Esophagus squamous epithelium (tissue), 4 donors: Measurements from ENCODE around the gene PEX12.
A peak's percentile ranks its signal among the peaks of the same experiment; 100 is the strongest.

Experiments used
- POLR2A ChIP-seq, 4 donors: fragments of 450-650 bp; IDR thresholded peaks; one replicate each; pipeline ENCODE4 v1.6.1; 2017; ENCODE audit warnings: antibody characterized with exemption in 4 of 4, mild to moderate bottlenecking in 4 of 4, moderate library complexity in 3 of 4
- TF ChIP-seq, protein P1 (sequence below), 6 experiments: fragments of 450-650 bp in 4 of 6; fragments of 200-600 bp in 2 of 6; sonication (generic) in 2 of 6; IDR thresholded peaks; one replicate each; pipeline ENCODE4 v1.5.1; 2016 to 2019; ENCODE audit warnings: antibody characterized with exemption in 6 of 6, mild to moderate bottlenecking in 4 of 6, moderate library complexity in 4 of 6

DNA sequence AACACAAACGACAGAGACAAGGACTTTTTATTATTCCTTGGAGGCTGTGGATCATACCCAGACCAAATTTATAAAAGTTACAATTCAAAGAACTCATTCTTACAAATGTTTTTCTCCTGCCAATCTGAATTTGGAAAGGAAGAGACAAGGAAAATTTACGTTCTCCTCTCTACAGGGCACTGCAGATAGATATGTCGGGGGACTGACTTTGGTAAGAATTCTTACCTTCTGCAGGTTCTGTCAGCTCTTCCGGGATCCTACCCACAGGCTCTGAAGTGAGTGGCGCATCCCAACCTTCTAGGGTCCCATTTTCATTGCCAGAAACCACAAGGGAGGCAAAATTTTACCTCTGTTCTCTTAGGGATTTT lies 38.7 kb downstream of the PEX12 start:
- TF ChIP-seq, protein P1, sequence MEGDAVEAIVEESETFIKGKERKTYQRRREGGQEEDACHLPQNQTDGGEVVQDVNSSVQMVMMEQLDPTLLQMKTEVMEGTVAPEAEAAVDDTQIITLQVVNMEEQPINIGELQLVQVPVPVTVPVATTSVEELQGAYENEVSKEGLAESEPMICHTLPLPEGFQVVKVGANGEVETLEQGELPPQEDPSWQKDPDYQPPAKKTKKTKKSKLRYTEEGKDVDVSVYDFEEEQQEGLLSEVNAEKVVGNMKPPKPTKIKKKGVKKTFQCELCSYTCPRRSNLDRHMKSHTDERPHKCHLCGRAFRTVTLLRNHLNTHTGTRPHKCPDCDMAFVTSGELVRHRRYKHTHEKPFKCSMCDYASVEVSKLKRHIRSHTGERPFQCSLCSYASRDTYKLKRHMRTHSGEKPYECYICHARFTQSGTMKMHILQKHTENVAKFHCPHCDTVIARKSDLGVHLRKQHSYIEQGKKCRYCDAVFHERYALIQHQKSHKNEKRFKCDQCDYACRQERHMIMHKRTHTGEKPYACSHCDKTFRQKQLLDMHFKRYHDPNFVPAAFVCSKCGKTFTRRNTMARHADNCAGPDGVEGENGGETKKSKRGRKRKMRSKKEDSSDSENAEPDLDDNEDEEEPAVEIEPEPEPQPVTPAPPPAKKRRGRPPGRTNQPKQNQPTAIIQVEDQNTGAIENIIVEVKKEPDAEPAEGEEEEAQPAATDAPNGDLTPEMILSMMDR (IDR thresholded peaks at IDR 0.05): peak in 1 of 6 experiments; percentile 2
- TF ChIP-seq POLR2A (IDR thresholded peaks at IDR 0.05): no peak
